Left renal pelvis (tissue), 4 donors: ENCODE results near the gene GABBR2. TPM values are rescaled to one million over a fixed set of nuclear protein-coding genes. Genes with fewer than 3 reads are reported as not detected.

ENCODE experiments used
- DNase-seq, 4 donors: peaks; one replicate each; pipeline ENCODE4 v3.0.0-alpha.2; 2013; ENCODE audit warnings: low read depth in 4 of 4, low spot score in 3 of 4
- polyA plus RNA-seq, 4 donors: library from polyadenylated mRNA; unstranded; fragments of 120-200 nt; gene quantifications; one replicate each; pipeline ENCODE4 v1.2.1, GENCODE V29; 2013; ENCODE audit not compliant: insufficient read length in 4 of 4

Gene GABBR2
- 10 to 100 TPM in 1 of 4 donors, 1 to 10 TPM in 3; 4.0 to 14.3 (median 5.1) TPM for polyA plus RNA-seq

- DNase-seq: no peak
These were observed at the start of gene GABBR2 for GRCh38 chr9:98708933-98709911. GABBR2 (minus strand) TSS chr9:98708935; CDS start chr9:98708737, 198 bp downstream.

DNA sequence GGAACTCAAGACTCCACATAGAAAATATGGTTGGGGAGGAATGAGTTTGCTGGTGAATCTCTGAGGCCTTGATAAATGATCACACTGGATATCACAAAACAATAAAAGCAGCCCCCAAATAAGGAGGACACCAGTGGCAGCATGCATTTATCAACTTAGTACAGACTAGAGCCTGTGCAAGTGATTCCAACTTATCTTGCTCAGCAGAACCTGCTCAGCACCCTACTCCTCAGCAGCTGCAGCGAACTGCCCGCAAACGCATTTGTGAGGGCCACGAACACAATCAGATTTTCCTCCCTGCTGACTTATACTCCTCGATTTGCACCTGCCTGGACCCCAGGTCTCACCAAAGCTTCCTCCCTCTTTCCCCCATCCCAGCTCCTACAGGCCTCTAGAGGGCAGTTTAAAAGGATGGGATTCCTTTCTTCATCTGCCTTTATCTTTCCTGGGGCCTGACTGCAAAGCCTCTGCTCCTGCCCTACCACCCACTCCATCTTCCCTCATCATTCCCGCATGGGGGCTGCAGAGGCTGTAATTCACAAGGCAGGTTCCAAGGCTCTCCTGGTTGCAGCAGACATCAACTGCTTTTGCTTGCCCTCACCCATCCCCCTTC lies 46.4 kb upstream of the GABBR2 start:
- no peak for DNase-seq

DNA sequence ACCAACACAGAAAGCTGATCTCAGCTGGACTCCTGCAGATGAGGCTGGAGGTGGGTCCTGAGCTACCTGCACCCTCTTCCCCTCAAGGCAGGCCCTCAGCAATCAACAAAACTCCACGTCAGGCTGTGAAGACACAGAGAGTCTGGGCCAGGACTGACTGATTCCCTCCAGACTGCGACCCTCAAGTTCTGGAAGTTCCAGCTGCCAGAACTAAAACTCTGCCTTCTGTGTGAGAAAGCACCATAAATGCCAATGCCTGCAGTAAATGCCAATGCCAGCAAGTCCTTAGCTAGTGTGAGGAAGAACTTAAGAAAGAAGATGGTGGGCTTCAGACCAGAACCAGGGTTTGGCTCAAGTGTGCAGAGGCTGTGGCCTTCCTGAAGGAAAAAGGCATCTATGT lies 42.5 kb upstream of the GABBR2 start:
- no peak for DNase-seq

GRCh38 chr9:98750364-98751060 lies 41.8 kb upstream of the GABBR2 start:
- DNase-seq: no peak

DNA sequence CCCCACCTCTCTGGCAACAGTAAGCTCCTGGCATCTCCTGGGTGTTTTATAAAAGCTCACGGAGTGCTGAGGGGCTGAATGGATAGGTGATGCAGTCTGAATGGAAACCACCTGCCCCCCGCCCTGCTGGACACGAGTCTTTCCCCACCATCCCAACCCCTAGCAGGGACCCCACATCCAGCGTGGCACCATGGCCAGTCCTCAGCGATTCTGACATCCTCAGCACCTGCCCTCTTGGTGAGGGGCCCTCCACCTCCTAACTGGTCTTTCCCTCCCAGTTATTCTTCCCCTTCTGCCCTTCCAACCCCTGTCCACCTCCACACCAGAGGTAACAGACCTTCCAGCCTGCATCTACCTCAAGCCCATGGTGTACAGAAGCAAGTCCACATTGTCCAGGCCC lies 38.7 kb upstream of the GABBR2 start:
- DNase-seq: no peak

GRCh38 chr9:98745470-98745869 lies 36.7 kb upstream of the GABBR2 start:
- DNase-seq: no peak

- DNase-seq: no peak
These were observed 35.3 kb upstream of the GABBR2 start for GRCh38 chr9:98743818-98744611.

- no peak for DNase-seq
These were observed 34.6 kb upstream of the GABBR2 start for GRCh38 chr9:98743329-98743728.

GRCh38 chr9:98742325-98743280 lies 33.9 kb upstream of the GABBR2 start:
- no peak for DNase-seq

- no peak for DNase-seq
These were observed 31.6 kb upstream of the GABBR2 start for GRCh38 chr9:98740226-98740881.

DNA sequence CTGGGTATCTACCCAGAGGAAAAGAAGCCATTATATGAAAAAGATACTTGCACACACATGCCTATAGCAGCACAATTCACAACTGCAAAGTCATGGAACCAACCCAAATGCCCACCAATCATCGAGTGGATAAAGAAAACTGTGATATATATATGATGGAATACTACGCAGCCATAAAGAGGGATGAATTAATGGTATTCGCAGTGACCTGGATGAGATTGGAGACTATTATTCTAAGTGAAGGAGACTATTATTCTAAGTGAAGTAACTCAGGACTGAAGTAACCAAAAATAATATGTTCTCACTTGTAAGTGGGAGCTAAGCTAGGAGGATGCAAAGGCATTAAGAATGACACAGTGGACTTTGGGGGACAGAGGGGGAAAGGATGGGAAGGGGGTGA lies 30.0 kb upstream of the GABBR2 start:
- no peak for DNase-seq

DNA sequence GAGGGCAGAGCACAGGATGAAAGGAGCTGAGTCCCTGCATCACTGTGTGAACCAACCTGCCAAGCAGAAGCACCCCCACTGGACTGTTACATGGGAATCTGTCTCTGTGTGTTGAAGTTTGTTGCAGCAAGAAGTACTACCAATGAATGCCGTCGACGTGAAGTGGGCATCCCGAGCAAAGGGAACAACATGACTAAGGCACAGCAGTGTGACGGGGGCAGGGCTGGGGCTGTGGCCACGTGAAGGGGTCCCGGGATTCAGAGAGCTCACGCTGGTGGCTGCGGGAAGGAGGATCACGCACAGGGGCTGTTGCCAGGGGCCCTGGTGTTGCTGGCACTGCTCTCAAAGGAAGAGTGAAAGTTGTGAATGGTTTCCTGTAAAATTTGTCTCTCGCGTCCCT lies 27.5 kb upstream of the GABBR2 start:
- no peak for DNase-seq

GRCh38 chr9:98732801-98733200 lies 24.1 kb upstream of the GABBR2 start:
- no peak for DNase-seq

DNA sequence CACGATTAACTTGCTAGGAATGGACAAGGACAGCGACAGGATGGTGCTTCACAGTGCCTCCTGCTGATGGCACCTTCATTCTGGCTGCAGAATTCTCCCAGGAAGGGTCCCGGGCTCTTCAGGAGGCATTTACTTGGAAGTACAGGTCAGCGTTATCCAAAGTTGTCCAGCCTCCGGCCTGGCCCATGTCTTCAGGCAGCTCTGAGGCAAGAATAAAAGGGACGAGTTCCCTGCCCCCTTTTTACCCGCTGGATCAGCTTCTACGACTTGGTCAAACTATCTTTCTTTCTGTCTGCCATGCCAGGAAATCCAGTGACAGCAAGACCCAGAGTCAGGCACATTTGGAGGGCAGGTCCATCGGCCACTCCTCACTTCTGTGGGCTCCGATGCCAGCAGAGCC lies 23.4 kb upstream of the GABBR2 start:
- DNase-seq: no peak

DNA sequence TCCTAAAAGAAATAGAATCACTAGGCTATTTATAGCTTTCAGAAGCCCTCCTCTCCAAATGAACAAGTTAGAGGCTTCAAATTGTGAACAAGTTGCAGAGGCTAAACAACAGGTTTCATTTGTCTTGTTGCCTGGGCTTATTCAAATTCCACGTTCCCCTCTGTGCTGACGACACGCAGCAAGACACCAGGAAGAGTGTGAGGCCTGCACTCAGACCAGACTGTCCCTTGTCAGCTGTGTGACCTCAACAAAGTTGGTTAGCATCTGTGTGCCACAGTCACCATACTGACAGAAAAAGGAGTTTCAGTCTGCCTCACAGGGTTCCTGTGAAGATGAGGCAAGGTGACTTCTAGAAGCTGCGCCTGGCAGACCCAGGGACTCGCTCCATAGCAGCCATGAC lies 22.1 kb upstream of the GABBR2 start:
- DNase-seq: no peak

DNA sequence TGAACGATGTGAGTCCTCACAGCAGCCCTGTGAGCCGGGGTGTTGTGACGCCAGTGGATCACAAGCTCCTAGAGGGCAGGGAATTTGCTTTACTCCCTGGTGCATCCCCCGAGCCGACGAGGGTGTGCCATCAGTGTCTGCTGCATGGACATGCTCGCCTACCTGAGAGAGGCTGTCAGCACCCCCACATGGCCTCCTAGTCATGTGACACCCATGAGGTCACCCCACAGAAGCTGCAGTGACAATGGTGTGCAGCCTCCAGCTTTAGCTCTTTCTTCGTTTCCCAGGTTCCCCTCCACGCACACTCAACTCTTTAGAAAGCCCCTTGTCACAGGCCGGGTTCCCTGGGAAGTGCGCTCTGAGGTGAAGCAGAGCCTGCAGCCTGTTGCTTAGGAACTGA lies 19.8 kb upstream of the GABBR2 start:
- DNase-seq: no peak

GRCh38 chr9:98727428-98727827 lies 18.7 kb upstream of the GABBR2 start:
- DNase-seq: no peak

- DNase-seq: no peak
These were observed 18.0 kb upstream of the GABBR2 start for GRCh38 chr9:98726735-98727134.
